SK-N-MC (cell line): ENCODE measurements around the gene GABBR2.

Source experiments
- EZH2 ChIP-seq: fragments of 200-600 bp; sonication (generic); IDR thresholded peaks from one replicate; pipeline ENCODE4 v1.6.1; 2017; ENCODE audit warnings: antibody characterized with exemption
- POLR2AphosphoS5 ChIP-seq: IDR thresholded peaks from 2 replicates; pipeline ENCODE4 v1.6.1; 2012; ENCODE audit warnings: mild to moderate bottlenecking, low read depth, low read length, borderline replicate concordance

- TF ChIP-seq POLR2AphosphoS5 (no peak), EZH2 (no peak)
These were observed 253.2 kb downstream of the GABBR2 start for GRCh38 chr9:98455256-98456155.
